Measurements from ENCODE around the gene CTDSPL.

CTDSPL gene

GRCh38 chr3:38022301-38022700 is 160.6 kb downstream of the CTDSPL start:
- Histone ChIP-seq H3K4me3 (replicated peaks; ENCODE audit: insufficient read depth, low read length) (no peak overlapping the region), H3K27ac (replicated peaks) (no peak overlapping the region), H3K27me3 (ENCODE audit: insufficient read depth, poor library complexity, severe bottlenecking) (no peaks in the 10 kb centered on the region)
- DNase-seq (ENCODE audit: low read depth in 1 of 2, low spot score in 1 of 2), result no peak
- TF ChIP-seq GABPA (IDR thresholded peaks at IDR 0.05; ENCODE audit: low read depth) (no peak), SPI1 (IDR thresholded peaks at IDR 0.05; ENCODE audit: borderline replicate concordance, low read depth) (no peak), REST (IDR thresholded peaks at IDR 0.05; ENCODE audit: insufficient replicate concordance, low read depth) (no peak), POLR2AphosphoS5 (IDR thresholded peaks at IDR 0.05; ENCODE audit: low read depth) (no peak), CTCF (IDR thresholded peaks at IDR 0.05; ENCODE audit: insufficient read depth, low read length) (no peak)

- H3K4me3 ChIP-seq (replicated peaks; ENCODE audit: insufficient read depth, low read length), result no peak overlapping the region
- H3K27ac ChIP-seq (replicated peaks), result no peak overlapping the region
- peaks cover 5% of the 10 kb centered on the region for H3K27me3 ChIP-seq (ENCODE audit: insufficient read depth, poor library complexity, severe bottlenecking)
- TF ChIP-seq POLR2AphosphoS5 (IDR thresholded peaks at IDR 0.05; ENCODE audit: low read depth) (no peak), GABPA (IDR thresholded peaks at IDR 0.05; ENCODE audit: low read depth) (no peak), REST (IDR thresholded peaks at IDR 0.05; ENCODE audit: insufficient replicate concordance, low read depth) (no peak), CTCF (IDR thresholded peaks at IDR 0.05; ENCODE audit: insufficient read depth, low read length) (no peak), SPI1 (IDR thresholded peaks at IDR 0.05; ENCODE audit: borderline replicate concordance, low read depth) (no peak)
- no peak for DNase-seq (ENCODE audit: low read depth in 1 of 2, low spot score in 1 of 2)
These were observed 161.4 kb downstream of the CTDSPL start for GRCh38 chr3:38022896-38023709.

- no peak for DNase-seq (ENCODE audit: low read depth in 1 of 2, low spot score in 1 of 2)
- TF ChIP-seq POLR2AphosphoS5 (IDR thresholded peaks at IDR 0.05; ENCODE audit: low read depth) (no peak), GABPA (IDR thresholded peaks at IDR 0.05; ENCODE audit: low read depth) (no peak), SPI1 (IDR thresholded peaks at IDR 0.05; ENCODE audit: borderline replicate concordance, low read depth) (no peak), REST (IDR thresholded peaks at IDR 0.05; ENCODE audit: insufficient replicate concordance, low read depth) (no peak), CTCF (IDR thresholded peaks at IDR 0.05; ENCODE audit: insufficient read depth, low read length) (no peak)
- H3K4me3 ChIP-seq (replicated peaks; ENCODE audit: insufficient read depth, low read length), result no peak overlapping the region
- H3K27ac ChIP-seq (replicated peaks), result no peak overlapping the region
- H3K27me3 ChIP-seq (ENCODE audit: insufficient read depth, poor library complexity, severe bottlenecking), result peaks cover 30% of the 10 kb centered on the region
These were observed 165.2 kb downstream of the CTDSPL start for GRCh38 chr3:38026856-38027255.

All from HL-60 (cell line).